ENCODE measurements around the gene CIC. TPM values are rescaled to one million over a fixed set of nuclear protein-coding genes. Genes with fewer than 3 reads are reported as not detected.

The CIC gene
- total RNA-seq, 4 donors from 2014 or later, result 50.6 to 98.3 (median 56.9) TPM

DNA sequence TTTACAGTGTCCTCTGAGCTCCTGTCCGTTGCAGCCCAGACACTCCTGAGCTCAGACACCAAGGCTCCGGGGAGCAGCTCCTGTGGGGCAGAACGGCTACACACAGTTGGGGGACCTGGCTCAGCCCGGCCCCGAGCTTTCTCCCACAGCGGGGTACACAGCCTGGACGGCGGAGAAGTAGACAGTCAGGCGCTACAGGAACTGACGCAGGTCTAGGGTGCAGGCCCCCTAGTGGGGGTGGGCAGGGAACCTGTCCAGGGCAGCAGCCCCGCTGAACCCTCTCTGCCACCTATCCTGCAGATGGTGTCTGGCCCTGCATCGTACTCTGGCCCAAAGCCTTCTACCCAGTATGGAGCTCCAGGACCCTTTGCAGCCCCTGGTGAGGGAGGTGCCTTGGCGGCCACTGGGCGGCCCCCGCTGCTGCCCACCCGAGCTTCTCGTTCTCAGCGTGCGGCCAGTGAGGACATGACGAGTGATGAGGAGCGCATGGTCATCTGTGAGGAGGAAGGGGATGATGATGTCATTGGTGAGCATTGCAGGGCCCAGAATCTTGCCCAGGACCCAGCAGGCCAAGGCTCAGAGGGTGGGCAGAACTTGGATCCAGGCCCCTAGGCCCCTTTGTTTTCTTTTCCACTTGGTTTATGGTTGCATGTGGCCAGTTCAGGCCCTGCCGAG lies 20.0 kb downstream of the CIC start:
- TF ChIP-seq POLR2A (IDR thresholded peaks at IDR 0.05), result no peak
- TF ChIP-seq, protein P1, sequence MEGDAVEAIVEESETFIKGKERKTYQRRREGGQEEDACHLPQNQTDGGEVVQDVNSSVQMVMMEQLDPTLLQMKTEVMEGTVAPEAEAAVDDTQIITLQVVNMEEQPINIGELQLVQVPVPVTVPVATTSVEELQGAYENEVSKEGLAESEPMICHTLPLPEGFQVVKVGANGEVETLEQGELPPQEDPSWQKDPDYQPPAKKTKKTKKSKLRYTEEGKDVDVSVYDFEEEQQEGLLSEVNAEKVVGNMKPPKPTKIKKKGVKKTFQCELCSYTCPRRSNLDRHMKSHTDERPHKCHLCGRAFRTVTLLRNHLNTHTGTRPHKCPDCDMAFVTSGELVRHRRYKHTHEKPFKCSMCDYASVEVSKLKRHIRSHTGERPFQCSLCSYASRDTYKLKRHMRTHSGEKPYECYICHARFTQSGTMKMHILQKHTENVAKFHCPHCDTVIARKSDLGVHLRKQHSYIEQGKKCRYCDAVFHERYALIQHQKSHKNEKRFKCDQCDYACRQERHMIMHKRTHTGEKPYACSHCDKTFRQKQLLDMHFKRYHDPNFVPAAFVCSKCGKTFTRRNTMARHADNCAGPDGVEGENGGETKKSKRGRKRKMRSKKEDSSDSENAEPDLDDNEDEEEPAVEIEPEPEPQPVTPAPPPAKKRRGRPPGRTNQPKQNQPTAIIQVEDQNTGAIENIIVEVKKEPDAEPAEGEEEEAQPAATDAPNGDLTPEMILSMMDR (IDR thresholded peaks at IDR 0.05), result no peak
- H3K36me3 ChIP-seq, result peaks cover 60 to 65% of the 10 kb centered on the region in 2 donors
- no peaks in the 10 kb centered on the region for H3K27me3 ChIP-seq
- H3K9me3 ChIP-seq, result no peaks in the 10 kb centered on the region
- intact Hi-C loops (cut with DNase I), result no loop called here
- DNase-seq, result no peak
- H3K4me3 ChIP-seq (replicated peaks in 1 of 3), result no peak overlapping the region
- H3K4me1 ChIP-seq, result peaks cover 24 to 25% of the 10 kb centered on the region in 2 donors
- 93 to 96% methylated on average over 10 to 19 of the region's 22 CpGs for WGBS, 2 donors
- no peak overlapping the region for H3K27ac ChIP-seq

DNA sequence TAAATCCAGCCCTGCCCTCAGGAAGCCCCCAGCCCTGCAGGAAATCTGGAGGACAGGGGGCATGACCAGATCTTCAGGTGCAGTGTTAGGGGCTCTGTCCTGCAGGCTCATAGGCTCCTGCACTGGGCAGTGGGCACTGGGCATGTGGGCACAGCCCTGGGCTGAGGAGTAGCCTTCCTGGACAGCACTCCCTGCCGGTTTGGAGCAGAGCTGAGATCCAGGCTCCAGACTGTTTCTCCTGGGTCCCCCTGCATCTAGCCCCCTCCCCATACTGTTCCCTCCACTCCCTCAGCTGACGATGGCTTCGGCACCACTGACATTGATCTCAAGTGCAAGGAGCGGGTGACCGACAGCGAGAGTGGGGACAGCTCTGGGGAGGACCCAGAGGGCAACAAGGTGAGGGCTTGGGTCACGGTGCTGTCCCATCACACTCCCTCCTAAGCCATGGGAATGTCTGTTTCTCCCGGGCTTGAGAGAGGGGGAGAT lies 20.5 kb downstream of the CIC start:
- no peaks in the 10 kb centered on the region for H3K9me3 ChIP-seq
- intact Hi-C loops (cut with DNase I), result loop anchor here (5.0 kb wide), 1 partner anchor 157 kb away; the partner anchor contains the start of gene POU2F2
- 85 to 88% methylated on average over 5 to 8 of the region's 8 CpGs for WGBS, 2 donors
- H3K4me1 ChIP-seq, result peaks cover 23 to 25% of the 10 kb centered on the region in 2 donors
- peaks cover 60 to 69% of the 10 kb centered on the region in 2 donors for H3K36me3 ChIP-seq
- H3K4me3 ChIP-seq (replicated peaks in 1 of 3), result no peak overlapping the region
- no peaks in the 10 kb centered on the region for H3K27me3 ChIP-seq
- no peak overlapping the region for H3K27ac ChIP-seq
- no peak for DNase-seq
- TF ChIP-seq, protein P1 (IDR thresholded peaks at IDR 0.05), result no peak
- no peak for TF ChIP-seq POLR2A (IDR thresholded peaks at IDR 0.05)

DNA sequence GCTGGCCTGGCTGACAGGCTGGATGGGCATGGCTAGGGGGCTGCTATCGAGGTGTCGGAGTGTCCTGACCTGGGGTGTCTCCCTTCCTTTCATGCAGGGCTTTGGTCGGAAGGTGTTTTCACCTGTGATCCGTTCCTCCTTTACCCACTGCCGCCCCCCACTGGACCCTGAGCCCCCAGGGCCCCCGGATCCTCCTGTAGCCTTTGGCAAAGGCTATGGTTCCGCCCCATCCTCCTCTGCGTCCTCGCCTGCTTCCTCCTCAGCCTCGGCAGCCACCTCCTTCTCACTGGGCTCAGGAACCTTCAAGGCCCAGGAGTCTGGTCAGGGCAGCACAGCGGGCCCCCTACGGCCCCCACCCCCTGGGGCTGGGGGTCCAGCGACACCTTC lies 21.1 kb downstream of the CIC start:
- Histone ChIP-seq H3K27ac (no peak overlapping the region), H3K27me3 (no peaks in the 10 kb centered on the region), H3K4me1 (peaks cover 18 to 20% of the 10 kb centered on the region in 2 donors), H3K36me3 (peaks cover 65 to 69% of the 10 kb centered on the region in 2 donors), H3K4me3 (replicated peaks in 1 of 3) (no peak overlapping the region), H3K9me3 (no peaks in the 10 kb centered on the region)
- DNase-seq, result no peak
- 86 to 91% methylated on average over 10 to 13 of the region's 13 CpGs for WGBS, 2 donors
- intact Hi-C loops (cut with DNase I), result loop anchor here (5.0 kb wide), 1 partner anchor 158 kb away; the partner anchor contains the start of gene POU2F2
- no peak for TF ChIP-seq POLR2A (IDR thresholded peaks at IDR 0.05)
- TF ChIP-seq, protein P1 (IDR thresholded peaks at IDR 0.05), result no peak

DNA sequence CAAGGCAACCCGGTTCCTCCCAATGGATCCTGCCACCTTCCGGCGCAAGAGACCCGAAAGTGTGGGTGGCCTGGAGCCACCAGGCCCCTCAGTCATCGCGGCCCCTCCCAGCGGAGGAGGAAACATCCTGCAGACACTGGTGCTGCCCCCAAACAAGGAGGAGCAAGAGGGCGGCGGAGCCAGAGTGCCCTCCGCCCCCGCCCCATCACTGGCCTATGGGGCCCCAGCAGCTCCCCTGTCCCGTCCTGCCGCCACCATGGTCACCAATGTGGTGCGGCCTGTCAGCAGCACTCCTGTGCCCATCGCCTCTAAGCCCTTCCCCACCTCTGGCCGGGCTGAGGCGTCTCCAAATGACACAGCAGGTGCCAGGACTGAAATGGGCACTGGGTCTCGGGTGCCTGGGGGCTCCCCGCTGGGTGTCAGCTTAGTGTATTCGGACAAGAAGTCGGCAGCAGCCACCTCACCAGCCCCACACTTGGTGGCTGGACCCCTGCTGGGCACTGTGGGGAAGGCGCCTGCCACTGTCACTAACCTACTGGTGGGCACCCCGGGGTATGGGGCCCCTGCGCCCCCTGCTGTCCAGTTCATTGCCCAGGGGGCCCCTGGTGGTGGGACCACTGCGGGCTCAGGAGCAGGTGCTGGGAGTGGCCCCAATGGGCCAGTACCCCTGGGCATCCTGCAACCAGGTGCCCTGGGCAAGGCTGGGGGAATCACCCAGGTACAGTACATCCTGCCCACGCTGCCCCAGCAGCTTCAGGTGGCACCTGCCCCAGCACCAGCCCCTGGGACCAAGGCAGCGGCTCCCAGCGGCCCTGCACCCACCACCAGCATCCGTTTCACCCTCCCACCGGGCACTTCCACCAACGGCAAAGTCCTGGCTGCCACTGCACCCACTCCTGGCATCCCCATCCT lies 21.7 kb downstream of the CIC start:
- no peak for DNase-seq

More for the DNA sequence above, 21.7 kb downstream of the CIC start:
- Histone ChIP-seq H3K27me3 (no peaks in the 10 kb centered on the region), H3K9me3 (no peaks in the 10 kb centered on the region), H3K4me1 (peaks cover 12 to 13% of the 10 kb centered on the region in 2 donors), H3K4me3 (replicated peaks in 1 of 3) (no peak overlapping the region), H3K27ac (no peak overlapping the region), H3K36me3 (peaks cover 65 to 69% of the 10 kb centered on the region in 2 donors)
- intact Hi-C loops (cut with DNase I), result loop anchor here (5.0 kb wide), 1 partner anchor 158 kb away; the partner anchor contains the start of gene POU2F2
- TF ChIP-seq, protein P1 (IDR thresholded peaks at IDR 0.05), result peak in 1 of 6 experiments; percentile 18
- TF ChIP-seq POLR2A (IDR thresholded peaks at IDR 0.05), result no peak
- WGBS, 2 donors, result 86 to 91% methylated on average over 18 to 21 of the region's 31 CpGs
